KMS-11 (cell line): ENCODE data around the gene NAGPA.
"Not testable (repeated sequence)": the region's sequence is repeated elsewhere in the genome, so short reads cannot be mapped to it uniquely, and the experiment has no call there.

ENCODE experiments used
- H2AFZ ChIP-seq: fragments of 200-600 bp; sonication (generic); 2 replicates; pipeline ENCODE4 v1.6.1; 2016; ENCODE audit warnings: antibody characterized with exemption, mixed run types, low read depth
- H3K27ac ChIP-seq: fragments of 200-600 bp; sonication (generic); 2 replicates; pipeline ENCODE4 v1.6.1; 2016; ENCODE audit warnings: mild to moderate bottlenecking, mixed run types
- H3K27me3 ChIP-seq: fragments of 200-600 bp; sonication (generic); 2 replicates; pipeline ENCODE4 v1.6.1; 2017; ENCODE audit warnings: mild to moderate bottlenecking, low read depth, mixed run types, moderate library complexity; ENCODE audit not compliant: insufficient read depth
- H3K36me3 ChIP-seq: fragments of 200-600 bp; sonication (generic); 2 replicates; pipeline ENCODE4 v1.6.1; 2017; ENCODE audit warnings: mild to moderate bottlenecking, mixed run types; ENCODE audit not compliant: insufficient read depth
- H3K4me1 ChIP-seq: fragments of 200-600 bp; sonication (generic); 2 replicates; pipeline ENCODE4 v1.6.1; 2016; ENCODE audit warnings: mild to moderate bottlenecking, low read depth, mixed run types; ENCODE audit not compliant: poor library complexity, severe bottlenecking
- H3K4me2 ChIP-seq: fragments of 200-600 bp; sonication (generic); 2 replicates; pipeline ENCODE4 v1.7.0; 2016; ENCODE audit warnings: mild to moderate bottlenecking, mixed run types
- H3K4me3 ChIP-seq: fragments of 200-600 bp; sonication (generic); IDR thresholded peaks from 2 replicates; pipeline ENCODE4 v1.6.1; 2017; ENCODE audit warnings: low read depth, low read length, mixed read lengths; ENCODE audit not compliant: insufficient read depth
- H3K79me2 ChIP-seq: fragments of 200-600 bp; sonication (generic); 2 replicates; pipeline ENCODE4 v1.6.1; 2016; ENCODE audit warnings: low read depth, mixed run types; ENCODE audit not compliant: insufficient read depth
- H3K9ac ChIP-seq: fragments of 200-600 bp; sonication (generic); 2 replicates; pipeline ENCODE4 v1.6.1; 2016; ENCODE audit warnings: mild to moderate bottlenecking, mixed run types
- H4K20me1 ChIP-seq: fragments of 200-600 bp; sonication (generic); 2 replicates; pipeline ENCODE4 v1.6.1; 2016; ENCODE audit warnings: mild to moderate bottlenecking, mixed run types; ENCODE audit not compliant: insufficient read depth
- CTCF ChIP-seq: fragments of 200-600 bp; sonication (generic); conservative IDR thresholded peaks from 2 replicates; pipeline ENCODE4 v1.6.1; 2017; ENCODE audit warnings: low read depth, mild to moderate bottlenecking, antibody characterized with exemption, low read length, moderate library complexity, mixed read lengths

NAGPA gene

GRCh38 chr16:5046914-5047313 lies 13.2 kb upstream of the NAGPA start:
- Histone ChIP-seq H2AFZ (no peak overlapping the region), H3K4me2 (peak overlapping the region; percentile 48), H3K27ac (no peak overlapping the region), H3K4me1 (peaks cover 27% of the 10 kb centered on the region), H3K27me3 (no peaks in the 10 kb centered on the region), H3K4me3 (no peak overlapping the region), H3K36me3 (no peaks in the 10 kb centered on the region), H3K79me2 (no peaks in the 10 kb centered on the region), H3K9ac (no peak overlapping the region), H4K20me1 (no peaks in the 10 kb centered on the region)
- no peak for TF ChIP-seq CTCF

GRCh38 chr16:5045499-5046115 lies 11.9 kb upstream of the NAGPA start:
- no peaks in the 10 kb centered on the region for H3K27me3 ChIP-seq
- H3K4me3 ChIP-seq, result no peak overlapping the region
- no peaks in the 10 kb centered on the region for H3K79me2 ChIP-seq
- no peak overlapping the region for H2AFZ ChIP-seq
- no peak for TF ChIP-seq CTCF
- no peak overlapping the region for H3K27ac ChIP-seq
- H3K4me1 ChIP-seq, result peaks cover 40% of the 10 kb centered on the region
- H3K4me2 ChIP-seq, result no peak overlapping the region
- no peaks in the 10 kb centered on the region for H3K36me3 ChIP-seq
- no peaks in the 10 kb centered on the region for H4K20me1 ChIP-seq
- H3K9ac ChIP-seq, result no peak overlapping the region

- H3K27me3 ChIP-seq, H3K79me2 ChIP-seq: not testable (repeated sequence)
- H3K4me1 ChIP-seq, result peaks cover 46% of the 10 kb centered on the region
These were observed 10.8 kb upstream of the NAGPA start for GRCh38 chr16:5044581-5044980.

GRCh38 chr16:5044011-5044540 lies 10.3 kb upstream of the NAGPA start:
- Histone ChIP-seq H3K4me3 (no peak overlapping the region), H3K36me3 (no peaks in the 10 kb centered on the region), H3K4me2 (no peak overlapping the region), H3K27ac (no peak overlapping the region), H3K9ac (no peak overlapping the region), H3K4me1 (peaks cover 46% of the 10 kb centered on the region), H3K27me3 (no peaks in the 10 kb centered on the region), H3K79me2 (no peaks in the 10 kb centered on the region), H4K20me1 (no peaks in the 10 kb centered on the region), H2AFZ (no peak overlapping the region)
- TF ChIP-seq CTCF, result no peak

More at GRCh38 chr16:5044581-5044980, 10.8 kb upstream of the NAGPA start:
- H3K36me3 ChIP-seq, H4K20me1 ChIP-seq, H3K4me3 ChIP-seq, H3K9ac ChIP-seq, H2AFZ ChIP-seq, H3K27ac ChIP-seq, H3K4me2 ChIP-seq: not testable (repeated sequence)

GRCh38 chr16:5042574-5043171 lies 8.9 kb upstream of the NAGPA start:
- Histone ChIP-seq H3K4me1 (peaks cover 43% of the 10 kb centered on the region), H3K4me3 (no peak overlapping the region), H3K27ac (peak overlapping the region; percentile 40; the same call in 1 of the 2 replicates), H3K9ac (no peak overlapping the region), H3K27me3 (no peaks in the 10 kb centered on the region), H2AFZ (no peak overlapping the region), H3K79me2 (no peaks in the 10 kb centered on the region), H4K20me1 (no peaks in the 10 kb centered on the region), H3K4me2 (peak overlapping the region; percentile 45; the same call in 1 of the 2 replicates), H3K36me3 (no peaks in the 10 kb centered on the region)
- no peak for TF ChIP-seq CTCF
